Anterior cingulate cortex (tissue), 58 donors: ENCODE data around the gene TRPM7.
"Not testable (repeated sequence)": the region's sequence is repeated elsewhere in the genome, so short reads cannot be mapped to it uniquely, and the experiment has no call there.

Source experiments
- DNase-seq, 58 donors: peaks; one replicate each; lab custom pipeline; 2025; lab: John Stamatoyannopoulos, UW

The TRPM7 gene

DNA sequence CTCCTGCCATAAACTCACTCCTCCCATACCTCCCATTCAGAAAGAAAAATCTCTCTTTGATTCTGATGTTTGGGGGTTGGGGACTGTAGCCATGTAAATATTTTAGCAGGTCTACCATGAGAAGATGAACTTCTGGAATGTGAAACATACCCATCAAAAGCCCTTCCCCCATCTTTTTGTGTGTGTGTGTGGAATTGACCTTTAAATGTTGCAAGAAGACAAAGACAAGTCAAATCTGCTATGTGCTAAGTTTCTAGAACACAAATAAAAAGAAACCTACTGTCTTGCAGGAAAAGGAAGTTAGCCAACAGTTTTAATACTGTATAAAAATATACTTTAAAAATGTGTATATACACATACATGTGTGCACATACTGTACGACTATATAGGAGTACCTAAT lies 110.4 kb downstream of the TRPM7 start:
- DNase-seq = no peak

DNA sequence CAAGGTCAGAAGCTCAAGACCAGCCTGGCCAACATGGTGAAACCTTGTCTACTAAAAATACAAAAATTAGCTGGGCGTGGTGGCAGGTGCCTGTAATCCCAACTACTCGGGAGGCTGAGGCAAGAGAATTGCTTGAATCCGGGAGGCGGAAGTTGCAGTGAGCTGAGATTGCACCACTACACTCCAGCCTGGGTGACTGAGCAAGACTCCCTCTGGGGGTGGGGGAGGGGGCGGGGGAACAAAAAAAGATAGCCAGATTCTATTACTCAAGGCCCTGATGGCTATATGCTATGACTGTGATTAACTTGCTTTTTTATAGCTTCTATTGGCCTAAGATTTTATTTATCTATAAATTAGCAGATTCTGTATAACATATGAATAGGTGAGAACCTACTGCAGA lies 112.8 kb downstream of the TRPM7 start:
- DNase-seq = not testable (repeated sequence)

DNA sequence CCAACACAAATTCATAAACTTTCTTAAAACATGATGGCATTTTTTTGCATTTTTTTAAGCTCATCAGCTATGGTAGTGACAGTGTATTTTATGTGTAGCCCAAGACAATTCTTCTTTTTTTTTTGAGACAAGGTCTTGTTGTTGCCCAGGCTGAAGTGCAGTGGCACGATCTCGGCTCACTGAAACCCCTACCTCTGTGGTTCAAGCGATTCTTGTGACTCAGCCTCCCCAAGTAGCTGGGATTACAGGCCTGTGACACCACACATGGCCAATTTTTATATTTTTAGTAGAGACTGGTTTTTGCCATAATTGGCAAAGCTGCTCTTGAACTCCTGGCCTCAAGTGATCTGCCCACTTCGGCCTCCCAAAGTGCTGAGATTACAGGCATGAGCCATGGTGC lies 122.8 kb downstream of the TRPM7 start:
- DNase-seq = no peak

DNA sequence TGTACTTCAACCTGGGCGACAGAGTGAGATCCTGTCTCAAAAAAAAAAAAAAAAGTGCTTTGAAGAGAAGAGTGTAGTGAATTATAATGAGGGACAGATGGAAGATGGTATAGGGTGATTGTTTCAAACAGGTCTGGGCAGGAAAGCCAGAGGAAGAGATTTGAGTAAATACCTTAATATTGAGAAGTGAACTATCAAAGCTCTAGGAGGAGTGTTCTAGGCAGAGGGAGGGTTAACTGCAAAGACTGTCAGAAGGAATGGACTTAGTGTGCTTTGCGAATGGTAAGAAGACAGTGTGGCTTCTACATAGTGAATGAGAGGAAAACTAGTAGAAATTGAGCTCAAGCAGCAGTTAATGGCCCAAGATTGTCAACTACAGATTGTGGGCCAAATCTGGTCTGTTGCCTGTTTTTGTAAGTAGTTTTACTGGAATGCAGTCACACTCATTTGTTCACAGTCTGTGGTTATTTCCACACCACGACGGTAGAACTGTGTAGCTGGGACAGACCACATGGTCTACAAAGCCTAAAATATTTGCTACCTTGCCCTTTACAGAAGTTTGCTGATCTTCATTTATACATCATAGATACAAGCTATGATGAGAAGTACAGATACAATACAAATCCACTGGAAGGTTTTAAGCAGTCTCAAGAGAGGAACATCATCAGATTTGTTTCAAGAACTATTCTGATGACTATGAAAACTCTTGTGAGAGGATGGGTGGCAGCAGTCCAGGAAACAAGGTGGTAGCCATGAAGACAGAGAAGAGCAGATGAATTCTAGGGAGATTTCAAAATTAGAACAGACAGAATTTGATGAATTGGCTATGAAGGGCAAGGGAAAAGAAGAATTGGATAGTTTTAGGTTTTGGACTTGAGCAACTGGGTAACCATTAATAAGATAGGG lies 123.6 kb downstream of the TRPM7 start:
- no peak for DNase-seq

DNA sequence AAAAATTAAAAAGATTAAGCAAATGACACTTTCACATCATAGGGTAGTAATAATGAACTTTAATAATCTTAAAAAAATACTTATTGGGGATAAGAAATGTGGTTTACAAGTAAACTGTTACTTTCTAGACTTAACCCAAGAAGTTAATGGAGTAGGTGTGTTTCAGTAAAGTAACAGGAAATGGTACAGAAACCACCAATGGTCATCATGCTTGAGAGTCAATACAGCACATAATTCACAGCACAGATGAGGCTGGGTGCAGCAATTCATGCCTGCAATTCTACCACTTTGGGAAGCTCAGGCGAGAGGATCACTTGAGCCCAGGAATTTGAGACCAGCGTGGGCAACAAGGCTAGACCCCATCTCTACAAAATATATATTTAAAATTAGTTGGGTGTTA lies 128.6 kb downstream of the TRPM7 start:
- no peak for DNase-seq

DNA sequence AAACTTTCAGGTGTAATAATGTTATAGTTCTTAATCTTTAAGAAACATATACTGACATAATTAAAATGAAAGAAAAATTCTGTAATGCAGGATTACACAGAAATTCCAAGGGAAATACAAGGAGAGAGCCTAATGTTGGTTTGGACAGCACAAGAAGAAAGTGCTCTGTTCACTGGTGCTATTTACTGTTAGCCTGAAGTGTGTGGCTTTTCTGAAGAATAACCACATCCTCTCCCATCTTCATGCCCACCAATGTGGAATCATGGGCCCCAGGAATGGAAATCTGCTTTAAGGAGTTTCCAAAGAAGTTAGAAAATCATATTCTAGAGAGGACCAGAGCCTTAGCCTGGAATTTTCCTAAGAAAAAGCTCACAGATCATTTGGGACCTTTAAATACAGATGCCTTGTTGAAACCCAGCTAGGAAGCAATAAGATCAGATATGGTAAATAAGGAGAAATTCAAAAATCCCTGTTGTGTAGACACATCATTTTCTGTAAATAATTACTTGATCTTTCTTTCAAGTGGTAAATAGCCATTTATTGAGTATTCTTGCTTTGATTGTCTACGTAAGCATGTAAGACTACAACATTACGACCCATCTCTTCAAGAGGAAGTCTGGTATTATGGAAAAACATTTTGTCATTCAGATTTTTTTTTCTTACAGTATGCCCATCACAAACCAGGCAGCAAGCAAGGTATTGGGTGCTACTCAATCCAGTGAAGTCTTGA lies 129.8 kb downstream of the TRPM7 start:
- DNase-seq = no peak

DNA sequence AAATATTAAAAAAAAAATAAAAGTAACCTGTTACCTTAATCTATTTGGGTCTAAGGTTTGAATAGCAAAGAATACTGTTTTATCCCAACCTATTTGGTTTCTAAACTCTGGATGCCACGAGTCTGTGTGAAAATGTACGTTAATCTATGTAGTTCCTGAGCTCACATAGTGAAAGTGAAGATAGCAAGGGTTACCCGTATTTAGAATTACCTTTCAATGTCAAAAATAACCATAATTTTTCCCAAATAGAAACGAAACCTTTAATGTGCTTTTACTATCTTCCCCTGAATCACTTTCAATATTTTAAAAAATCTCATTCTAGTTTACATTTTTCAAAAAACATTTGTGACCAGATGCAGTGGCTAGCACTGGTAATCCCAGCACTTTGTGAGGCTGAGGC lies 134.4 kb downstream of the TRPM7 start:
- no peak for DNase-seq

DNA sequence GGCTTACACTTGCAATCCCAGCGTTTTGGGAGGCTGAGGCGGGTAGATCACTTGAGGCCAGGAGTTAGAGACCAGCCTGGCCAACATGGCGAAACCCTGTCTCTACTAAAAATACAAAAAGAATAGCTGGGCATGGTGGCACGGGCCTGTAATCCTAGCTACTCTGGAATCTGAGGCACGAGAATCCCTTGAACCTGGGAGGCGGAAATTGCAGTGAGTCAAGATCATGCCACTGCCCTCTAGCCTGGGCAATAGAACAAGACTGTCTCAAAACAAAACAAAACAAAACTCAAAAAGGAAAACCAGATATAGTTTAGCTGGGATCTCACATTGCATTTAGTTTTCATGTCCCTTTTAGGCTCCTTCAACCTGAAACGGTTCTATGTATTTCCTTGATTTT lies 137.3 kb downstream of the TRPM7 start:
- no peak for DNase-seq

DNA sequence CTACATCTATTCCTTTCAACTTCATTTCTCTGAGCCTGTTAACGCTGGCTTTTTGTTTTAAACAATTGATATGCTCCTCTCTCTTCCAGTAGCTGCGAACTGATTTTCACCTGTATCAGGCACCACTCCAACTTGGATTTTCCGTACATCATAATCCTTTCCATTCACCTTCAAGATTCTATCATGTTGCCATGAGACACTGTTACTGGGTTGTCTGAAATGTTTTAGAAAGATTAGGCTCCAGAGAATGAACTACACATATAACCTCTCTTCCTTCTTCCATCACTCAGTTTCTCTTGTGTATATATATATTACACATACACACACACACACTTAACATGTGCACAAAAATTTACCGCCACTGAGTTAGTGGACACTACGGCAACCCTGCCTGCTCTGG lies 140.0 kb downstream of the TRPM7 start, which contains the start of gene USP50:
Gene USP50, minus strand, starts transcription at position 101 of the 400 bp plus-strand sequence. CDS start 141 bp downstream, outside the sequence.
- no peak for DNase-seq

DNA sequence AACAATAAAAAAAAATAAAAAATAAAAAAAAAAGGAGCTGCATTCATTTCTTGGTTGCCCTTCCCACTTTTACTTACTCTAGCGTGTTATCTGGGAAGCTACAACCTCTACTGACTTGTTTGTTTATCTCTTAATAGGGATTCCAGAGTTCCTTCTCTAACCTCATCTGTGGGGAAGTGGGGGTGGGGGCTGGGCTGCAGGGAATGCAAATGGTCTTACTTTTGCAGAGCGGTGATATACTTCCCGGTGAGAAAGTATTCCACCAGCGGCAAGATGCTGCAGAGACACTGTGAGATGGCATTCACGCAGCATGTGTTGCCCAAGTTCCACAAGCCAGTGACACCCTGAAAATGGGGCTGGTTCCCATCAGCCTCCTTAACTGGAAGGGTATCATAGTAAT lies 142.2 kb downstream of the TRPM7 start:
- no peak for DNase-seq

DNA sequence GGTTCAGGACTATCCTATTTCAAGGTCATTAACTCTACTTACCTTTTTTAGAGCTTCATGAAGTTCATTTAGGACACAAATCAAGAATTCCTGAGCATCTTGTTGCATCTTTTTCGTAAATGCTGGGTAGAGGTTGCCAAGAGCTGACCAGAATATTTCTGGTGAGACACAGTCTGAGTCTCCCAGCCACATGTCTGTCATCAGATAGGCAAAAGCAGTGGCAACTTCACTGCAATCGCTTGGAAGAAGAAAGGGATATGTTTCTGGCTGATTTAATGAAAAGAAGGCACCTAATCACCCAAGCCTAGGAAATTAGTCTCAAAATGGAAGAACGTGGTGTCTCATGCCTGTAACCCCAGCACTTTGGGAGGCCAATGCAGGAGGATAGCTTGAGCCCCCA lies 143.0 kb downstream of the TRPM7 start:
- DNase-seq = no peak

DNA sequence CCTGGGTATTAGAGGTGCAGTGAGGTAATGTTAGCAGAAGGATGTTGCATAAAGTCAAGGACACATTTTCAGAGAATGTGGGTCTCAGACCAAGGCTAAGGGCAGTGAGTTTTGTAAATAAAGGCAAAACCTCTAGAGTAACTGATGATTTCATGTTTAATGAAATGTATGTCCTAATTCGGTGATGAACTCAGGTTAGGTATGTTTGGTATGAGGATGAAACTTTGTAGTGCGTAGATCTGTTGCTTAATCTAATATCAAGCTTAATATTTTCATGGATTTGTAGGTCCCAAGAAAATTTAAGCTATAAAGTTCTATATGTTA lies 143.7 kb downstream of the TRPM7 start:
- no peak for DNase-seq

DNA sequence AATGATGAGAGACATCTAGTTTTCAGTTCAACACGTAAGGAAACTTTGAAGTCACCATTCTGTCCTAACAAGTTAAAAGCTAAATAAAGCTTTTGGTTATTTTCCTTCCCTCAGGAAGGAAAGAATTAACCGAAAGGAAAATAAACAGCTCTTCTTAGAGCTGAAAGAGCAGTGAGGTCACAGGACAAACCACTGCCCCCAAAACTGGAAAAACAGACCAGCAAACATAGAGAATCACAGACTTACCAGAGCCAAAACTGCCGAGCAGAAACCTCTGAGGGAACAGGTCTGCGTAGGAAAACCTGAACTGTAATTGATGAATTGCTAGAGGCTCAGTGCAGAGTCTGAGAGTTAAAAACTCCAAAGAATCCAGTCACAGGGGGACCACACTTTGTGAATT lies 154.8 kb downstream of the TRPM7 start:
- no peak for DNase-seq

DNA sequence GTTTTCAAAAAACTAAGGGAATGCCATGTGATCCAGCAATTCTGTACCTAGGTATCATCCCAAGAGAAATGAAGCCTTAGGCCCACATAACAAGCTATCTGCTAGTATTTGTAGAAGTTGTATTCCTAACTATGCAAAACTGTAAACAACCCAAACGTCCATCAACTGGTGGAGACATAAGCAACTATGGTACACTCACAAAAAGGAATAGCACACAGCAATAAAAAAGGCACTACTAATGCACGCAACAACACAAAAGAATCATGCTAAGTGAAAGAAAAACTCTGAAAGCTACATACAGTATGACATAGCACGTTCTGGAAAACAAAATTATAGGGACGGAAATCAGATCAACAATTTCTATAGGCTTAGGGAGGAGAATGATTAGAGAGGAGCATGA lies 155.4 kb downstream of the TRPM7 start:
- DNase-seq = no peak

DNA sequence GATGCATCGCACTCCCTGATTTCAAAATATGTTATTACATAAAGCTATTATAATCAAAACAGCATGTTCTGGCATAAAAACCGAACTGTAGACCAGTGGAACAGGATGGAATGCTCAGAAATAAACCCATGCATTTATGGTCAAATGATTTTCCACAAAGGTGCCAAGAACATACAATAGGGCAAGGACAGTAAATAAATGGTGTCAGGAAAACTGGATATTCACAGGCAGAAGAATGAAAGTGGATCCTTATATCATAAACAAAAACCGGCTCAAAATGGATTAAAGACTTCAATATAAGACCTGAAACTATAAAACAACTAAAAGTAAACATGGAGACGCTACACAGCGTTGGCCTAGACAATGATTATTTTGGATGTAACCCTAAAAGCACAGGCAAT lies 162.7 kb downstream of the TRPM7 start:
- DNase-seq = no peak

DNA sequence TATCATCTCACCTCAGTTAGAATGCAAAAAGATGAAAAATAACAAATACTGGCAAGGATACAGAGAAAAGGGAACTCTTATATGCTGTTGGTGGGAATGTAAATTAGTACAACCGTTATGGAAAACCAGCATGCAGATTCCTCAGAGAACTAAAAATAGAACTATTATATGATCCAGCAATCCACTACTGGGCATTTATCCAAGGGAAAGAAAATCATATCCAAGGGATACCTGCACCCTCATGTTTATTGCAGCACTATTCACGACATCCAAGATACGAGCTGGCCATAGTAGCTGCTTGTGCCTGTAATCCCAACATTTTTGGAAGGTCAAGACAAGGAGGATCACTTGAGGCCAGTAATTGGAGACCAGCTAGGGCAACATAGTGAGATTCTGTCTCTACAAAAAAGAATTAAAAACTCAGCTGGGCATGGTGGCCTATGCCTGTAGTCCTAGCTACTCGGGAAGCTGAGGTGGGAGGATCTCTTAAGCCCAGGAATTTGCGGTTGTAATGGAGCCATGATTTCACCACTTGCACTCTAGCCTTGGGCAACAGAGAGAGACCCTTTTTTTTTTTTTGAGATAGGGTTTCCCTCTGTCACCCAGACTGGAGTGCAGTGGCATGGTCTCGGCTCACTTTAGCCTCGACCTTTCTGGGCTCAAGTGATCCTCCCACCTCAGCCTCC lies 166.7 kb downstream of the TRPM7 start:
- no peak for DNase-seq

DNA sequence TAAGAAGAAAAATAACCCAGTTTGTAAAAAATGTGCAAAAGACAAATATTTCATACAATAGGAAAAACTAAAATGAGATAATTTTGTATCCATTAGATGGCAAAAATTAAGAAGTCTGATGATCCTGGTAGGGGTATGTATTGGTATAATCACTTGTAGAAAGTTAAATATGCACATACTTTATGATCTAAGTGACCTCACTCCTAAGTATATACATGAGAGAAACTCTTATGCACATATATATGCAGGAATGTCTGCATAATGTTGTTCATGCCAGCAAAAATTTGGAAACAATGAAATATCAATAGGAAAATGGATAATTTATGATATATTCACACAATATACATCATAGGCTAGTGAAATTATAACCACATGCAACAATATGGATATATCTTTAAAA lies 173.6 kb downstream of the TRPM7 start:
- no peak for DNase-seq
